ENCODE data around the gene GATA3. TPM values are rescaled to one million over a fixed set of nuclear protein-coding genes. Genes with fewer than 3 reads are reported as not detected.

The GATA3 gene
- total RNA-seq, 4 donors from 2014 or later, result 0.35 to 1.3 (median 0.40) TPM; not detected in 1

DNA sequence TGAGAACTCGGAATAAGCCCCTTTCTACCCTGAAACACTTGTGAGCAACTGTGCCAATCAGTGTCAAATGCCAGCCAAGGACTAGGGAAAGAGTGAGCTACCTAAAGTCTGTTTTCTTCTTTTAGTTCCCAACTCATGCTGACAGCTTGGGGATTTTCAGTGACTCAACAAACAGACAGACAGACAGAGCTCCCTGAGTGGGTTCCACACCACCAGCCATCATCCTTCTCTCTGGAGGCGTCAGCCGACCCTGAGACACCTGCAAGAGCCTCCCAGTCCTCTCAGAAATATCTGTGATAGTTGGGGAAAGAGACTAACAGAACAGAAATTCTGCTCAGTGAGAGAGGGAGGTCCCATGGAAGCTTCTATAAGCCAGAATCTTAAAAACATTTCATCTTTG is 49.5 kb downstream of the GATA3 start:
- Histone ChIP-seq H3K4me1 (peaks cover 0 to 11% (median 4%) of the 10 kb centered on the region in 3 donors), H3K27ac (no peak overlapping the region), H3K4me3 (no peak overlapping the region), H3K27me3 (peaks cover 0 to 49% (median 0%) of the 10 kb centered on the region in 4 donors), H3K9me3 (no peaks in the 10 kb centered on the region), H3K36me3 (no peaks in the 10 kb centered on the region)
- no peak for DNase-seq
- TF ChIP-seq, protein P1, sequence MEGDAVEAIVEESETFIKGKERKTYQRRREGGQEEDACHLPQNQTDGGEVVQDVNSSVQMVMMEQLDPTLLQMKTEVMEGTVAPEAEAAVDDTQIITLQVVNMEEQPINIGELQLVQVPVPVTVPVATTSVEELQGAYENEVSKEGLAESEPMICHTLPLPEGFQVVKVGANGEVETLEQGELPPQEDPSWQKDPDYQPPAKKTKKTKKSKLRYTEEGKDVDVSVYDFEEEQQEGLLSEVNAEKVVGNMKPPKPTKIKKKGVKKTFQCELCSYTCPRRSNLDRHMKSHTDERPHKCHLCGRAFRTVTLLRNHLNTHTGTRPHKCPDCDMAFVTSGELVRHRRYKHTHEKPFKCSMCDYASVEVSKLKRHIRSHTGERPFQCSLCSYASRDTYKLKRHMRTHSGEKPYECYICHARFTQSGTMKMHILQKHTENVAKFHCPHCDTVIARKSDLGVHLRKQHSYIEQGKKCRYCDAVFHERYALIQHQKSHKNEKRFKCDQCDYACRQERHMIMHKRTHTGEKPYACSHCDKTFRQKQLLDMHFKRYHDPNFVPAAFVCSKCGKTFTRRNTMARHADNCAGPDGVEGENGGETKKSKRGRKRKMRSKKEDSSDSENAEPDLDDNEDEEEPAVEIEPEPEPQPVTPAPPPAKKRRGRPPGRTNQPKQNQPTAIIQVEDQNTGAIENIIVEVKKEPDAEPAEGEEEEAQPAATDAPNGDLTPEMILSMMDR (IDR thresholded peaks at IDR 0.05), result no peak
- TF ChIP-seq POLR2A (IDR thresholded peaks at IDR 0.05), result no peak
- 49 to 68% methylated on average over 2 to 3 of the region's 3 CpGs for whole genome bisulfite sequencing, 2 donors
- intact Hi-C loops (cut with DNase I), result no loop called here

DNA sequence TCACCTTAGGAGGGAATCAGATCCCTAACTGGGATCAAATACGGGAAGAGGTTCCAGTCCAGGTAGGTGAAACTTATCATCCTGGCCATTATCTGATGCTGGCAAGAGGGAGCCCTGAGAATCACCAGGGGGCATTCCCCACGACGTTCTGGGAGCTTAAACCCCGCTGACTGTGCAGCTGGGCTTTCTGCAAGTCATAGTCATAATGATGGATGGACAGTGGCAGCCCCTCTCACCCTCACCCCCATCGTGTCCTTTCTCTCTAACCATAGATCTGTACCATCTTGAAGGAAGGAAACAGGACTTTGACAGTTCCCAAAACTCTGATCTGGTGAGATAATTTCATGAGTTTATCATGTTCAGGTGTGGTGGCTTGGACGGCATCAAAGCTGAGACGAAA is 50.2 kb downstream of the GATA3 start:
- no peaks in the 10 kb centered on the region for H3K9me3 ChIP-seq
- H3K27ac ChIP-seq, result no peak overlapping the region
- no peak overlapping the region for H3K4me3 ChIP-seq
- H3K4me1 ChIP-seq, result peaks cover 0 to 11% (median 4%) of the 10 kb centered on the region in 3 donors
- H3K36me3 ChIP-seq, result no peaks in the 10 kb centered on the region
- no peak for DNase-seq
- intact Hi-C loops (cut with DNase I), result no loop called here
- no peak for TF ChIP-seq POLR2A (IDR thresholded peaks at IDR 0.05)
- TF ChIP-seq, protein P1 (IDR thresholded peaks at IDR 0.05), result no peak
- 26 to 41% methylated on average over 6 of the region's 7 CpGs for WGBS, 2 donors
- H3K27me3 ChIP-seq, result peaks cover 0 to 49% (median 0%) of the 10 kb centered on the region in 4 donors

DNA sequence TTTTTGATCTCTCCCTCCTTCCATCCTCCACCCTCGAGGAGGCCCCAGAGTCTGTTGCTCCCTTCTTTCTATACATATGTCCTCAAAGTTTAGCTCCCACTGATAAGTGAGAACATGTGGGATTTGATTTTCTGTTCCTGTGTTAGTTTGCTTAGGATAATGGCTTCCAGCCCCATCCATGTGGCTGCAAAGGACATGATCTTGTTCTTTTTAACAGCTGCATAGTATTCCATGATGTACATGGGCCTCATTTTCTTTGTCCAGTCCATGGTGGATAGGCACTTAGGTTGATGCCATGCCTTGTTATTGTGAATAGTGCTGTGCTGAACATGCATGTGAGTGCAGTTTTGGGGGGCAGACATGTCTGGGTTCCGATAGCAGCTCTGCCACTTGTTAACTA is 51.4 kb downstream of the GATA3 start:
- DNase-seq, result no peak
- TF ChIP-seq POLR2A (IDR thresholded peaks at IDR 0.05), result no peak
- TF ChIP-seq, protein P1 (IDR thresholded peaks at IDR 0.05), result no peak

DNA sequence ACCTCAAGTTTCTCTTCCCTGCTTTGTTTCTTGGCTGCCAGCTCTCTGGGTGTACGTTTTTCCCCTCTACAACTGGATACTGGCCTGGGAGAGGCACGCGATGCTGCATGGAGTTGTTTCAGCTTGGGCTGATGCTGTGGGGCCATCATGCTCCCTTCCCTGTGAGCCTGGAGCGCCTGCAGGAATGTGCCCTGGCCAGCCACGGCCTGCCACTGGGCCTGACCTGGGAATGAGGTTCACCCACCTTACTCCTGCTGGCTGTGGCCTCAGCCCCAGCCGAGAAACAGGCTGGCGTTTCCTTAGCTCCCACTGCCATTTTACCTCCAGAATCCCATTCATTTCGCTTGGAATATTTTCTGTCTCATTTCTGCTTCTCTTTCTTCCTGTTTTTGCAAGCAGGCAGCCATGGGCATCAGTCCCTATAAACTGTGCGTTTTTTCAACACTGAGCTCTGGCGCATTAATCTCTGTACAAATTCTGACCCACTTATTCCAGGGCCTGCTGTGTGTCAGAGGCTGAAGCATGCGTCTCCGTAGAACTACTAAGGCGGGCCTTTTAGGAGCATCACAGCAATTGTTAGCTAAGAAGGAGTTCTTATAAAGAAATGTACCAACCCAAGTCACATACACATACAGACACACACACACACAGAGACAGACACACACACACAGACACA is 57.9 kb downstream of the GATA3 start:
- H3K36me3 ChIP-seq, result no peaks in the 10 kb centered on the region
- no peaks in the 10 kb centered on the region for H3K9me3 ChIP-seq
- intact Hi-C loops (cut with DNase I), result no loop called here
- no peak for TF ChIP-seq POLR2A (IDR thresholded peaks at IDR 0.05)
- TF ChIP-seq, protein P1 (IDR thresholded peaks at IDR 0.05), result no peak
- peaks cover 0 to 14% (median 0%) of the 10 kb centered on the region in 4 donors for H3K27me3 ChIP-seq
- 90 to 91% methylated on average over 10 to 11 of the region's 13 CpGs for WGBS, 2 donors
- H3K4me1 ChIP-seq, result no peaks in the 10 kb centered on the region
- no peak overlapping the region for H3K27ac ChIP-seq
- DNase-seq, result no peak
- no peak overlapping the region for H3K4me3 ChIP-seq

More for the DNA sequence above, 51.4 kb downstream of the GATA3 start:
- H3K4me1 ChIP-seq, result peaks cover 0 to 11% (median 4%) of the 10 kb centered on the region in 3 donors
- peaks cover 0 to 49% (median 0%) of the 10 kb centered on the region in 4 donors for H3K27me3 ChIP-seq
- 83 to 84% methylated on average over 2 of the region's 2 CpGs for WGBS, 2 donors
- H3K36me3 ChIP-seq, result no peaks in the 10 kb centered on the region
- no peaks in the 10 kb centered on the region for H3K9me3 ChIP-seq
- intact Hi-C loops (cut with DNase I), result no loop called here
- H3K27ac ChIP-seq, result no peak overlapping the region
- no peak overlapping the region for H3K4me3 ChIP-seq

DNA sequence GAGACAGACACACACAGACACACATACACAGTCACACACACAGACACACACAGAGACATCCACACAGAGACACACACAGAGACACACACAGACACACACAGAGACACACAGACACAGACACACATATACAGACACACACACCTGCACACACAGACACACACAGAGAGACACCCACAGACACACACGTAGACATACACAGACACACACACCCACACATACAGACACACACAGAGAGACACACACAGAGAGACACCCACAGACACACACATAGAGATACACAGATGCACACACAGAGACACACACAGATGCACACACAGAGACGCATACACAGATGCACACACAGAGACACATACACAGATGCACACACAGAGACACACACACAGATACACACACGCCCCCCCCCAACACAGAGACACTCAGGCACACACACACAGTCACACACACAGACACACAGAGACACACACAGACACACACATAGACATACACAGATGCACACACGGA is 58.5 kb downstream of the GATA3 start:
- Histone ChIP-seq H3K4me3 (no peak overlapping the region), H3K9me3 (no peaks in the 10 kb centered on the region), H3K27me3 (peaks cover 0 to 14% (median 0%) of the 10 kb centered on the region in 4 donors), H3K4me1 (no peaks in the 10 kb centered on the region), H3K27ac (no peak overlapping the region), H3K36me3 (no peaks in the 10 kb centered on the region)
- intact Hi-C loops (cut with DNase I), result no loop called here
- WGBS, 2 donors, result 73 to 94% methylated on average over 3 of the region's 4 CpGs
- no peak for TF ChIP-seq POLR2A (IDR thresholded peaks at IDR 0.05)
- TF ChIP-seq, protein P1 (IDR thresholded peaks at IDR 0.05), result no peak
- no peak for DNase-seq

Data from esophagus squamous epithelium (tissue), 5 donors.